Measurements from ENCODE around the gene AP1G1. TPM values are rescaled to one million over a fixed set of nuclear protein-coding genes. Genes with fewer than 3 reads are reported as not detected.

AP1G1 gene
- total RNA-seq, 4 donors from 2014 or later = 43.7 to 66.2 (median 57.1) TPM

DNA sequence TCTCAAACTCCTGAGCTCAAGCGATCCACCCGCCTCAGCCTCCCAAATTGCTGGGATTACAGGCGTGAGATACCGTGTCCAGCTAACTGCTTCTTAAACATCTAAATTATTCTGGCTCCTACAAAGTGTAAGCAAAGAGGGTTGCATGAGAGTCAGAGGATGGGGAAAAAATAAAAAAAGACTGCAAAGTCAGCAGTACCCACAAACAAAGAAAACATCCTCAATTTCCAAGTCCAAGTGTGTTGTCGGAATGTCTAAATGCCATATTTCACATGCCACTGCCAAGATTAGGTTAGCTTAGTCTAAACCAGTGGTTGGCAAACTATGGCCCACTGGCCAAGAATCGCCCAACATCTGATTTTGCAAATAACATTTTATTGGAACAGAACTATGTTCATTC, 71.1 kb downstream of the AP1G1 start:
- Histone ChIP-seq H3K9me3 (no peaks in the 10 kb centered on the region), H3K4me1 (no peaks in the 10 kb centered on the region), H3K4me3 (no peak overlapping the region), H3K27ac (no peak overlapping the region), H3K36me3 (peaks cover 5 to 95% of the 10 kb centered on the region in 2 donors), H3K27me3 (no peaks in the 10 kb centered on the region)
- TF ChIP-seq EP300 (IDR thresholded peaks at IDR 0.05) (no peak), CTCF (IDR thresholded peaks at IDR 0.05) (no peak), POLR2A (IDR thresholded peaks at IDR 0.05) (no peak), POLR2AphosphoS5 (IDR thresholded peaks at IDR 0.05) (no peak)
- no peak for ATAC-seq
- 92 to 97% methylated on average over 5 of the region's 6 CpGs for whole genome bisulfite sequencing, 2 donors (ENCODE audit: low coverage in 1 of 2)

DNA sequence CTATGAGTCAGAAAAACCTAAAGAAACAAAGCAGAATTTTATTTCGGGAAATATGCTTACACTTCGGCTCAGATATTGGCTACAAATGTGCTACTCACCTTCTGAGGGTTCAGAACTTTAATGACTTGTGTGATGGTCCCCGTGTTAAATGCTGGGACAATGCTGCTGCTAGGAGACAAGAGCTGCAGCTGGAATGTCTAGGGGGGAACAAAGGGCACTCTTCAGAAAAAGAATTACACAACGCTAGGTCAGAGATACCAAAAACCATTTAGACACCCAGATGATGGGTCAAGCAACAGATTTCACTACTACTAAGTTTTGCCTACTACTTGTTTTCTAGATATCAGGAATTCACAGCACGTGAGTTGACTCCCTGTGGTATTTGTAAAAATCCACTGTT, 74.1 kb downstream of the AP1G1 start:
- no peak for TF ChIP-seq POLR2A (IDR thresholded peaks at IDR 0.05)
- no peak overlapping the region for H3K27ac ChIP-seq
- ATAC-seq = no peak
- H3K9me3 ChIP-seq = no peaks in the 10 kb centered on the region
- 82 to 90% methylated on average over 3 to 5 of the region's 5 CpGs for WGBS, 2 donors (ENCODE audit: low coverage in 1 of 2)
- H3K27me3 ChIP-seq = no peaks in the 10 kb centered on the region
- peaks cover 7 to 95% of the 10 kb centered on the region in 2 donors for H3K36me3 ChIP-seq
- H3K4me3 ChIP-seq = no peak overlapping the region
- no peaks in the 10 kb centered on the region for H3K4me1 ChIP-seq

GRCh38 chr16:71732587-71732986, 76.0 kb downstream of the AP1G1 start:
- Histone ChIP-seq H3K27me3 (no peaks in the 10 kb centered on the region), H3K27ac (no peak overlapping the region), H3K36me3 (peaks cover 3 to 81% of the 10 kb centered on the region in 2 donors), H3K4me3 (no peak overlapping the region), H3K9me3 (no peaks in the 10 kb centered on the region), H3K4me1 (no peaks in the 10 kb centered on the region)
- no peak for ATAC-seq
- WGBS, 2 donors (ENCODE audit: low coverage in 1 of 2) = 58 to 82% methylated on average over 2 to 3 of the region's 3 CpGs
- no peak for TF ChIP-seq CTCF (IDR thresholded peaks at IDR 0.05)
- no peak for TF ChIP-seq POLR2A (IDR thresholded peaks at IDR 0.05)
- TF ChIP-seq EP300 (IDR thresholded peaks at IDR 0.05) = no peak
- no peak for TF ChIP-seq POLR2AphosphoS5 (IDR thresholded peaks at IDR 0.05)

- Histone ChIP-seq H3K4me3 (no peak overlapping the region), H3K9me3 (no peaks in the 10 kb centered on the region), H3K27me3 (no peaks in the 10 kb centered on the region), H3K36me3 (peaks cover 3 to 32% of the 10 kb centered on the region in 2 donors), H3K4me1 (peaks cover 0 to 35% (median 17%) of the 10 kb centered on the region in 3 donors), H3K27ac (peak overlapping the region in 1 of 4 donors; percentile 98)
- no peak for TF ChIP-seq POLR2AphosphoS5 (IDR thresholded peaks at IDR 0.05)
- no peak for TF ChIP-seq POLR2A (IDR thresholded peaks at IDR 0.05)
- TF ChIP-seq EP300 (IDR thresholded peaks at IDR 0.05) = no peak
- TF ChIP-seq CTCF (IDR thresholded peaks at IDR 0.05) = no peak
- ATAC-seq = no peak
- whole genome bisulfite sequencing, 2 donors (ENCODE audit: low coverage in 1 of 2) = 75 to 90% methylated on average over 6 to 8 of the region's 8 CpGs
Measured at GRCh38 chr16:71727551-71728324, 80.9 kb downstream of the AP1G1 start.

DNA sequence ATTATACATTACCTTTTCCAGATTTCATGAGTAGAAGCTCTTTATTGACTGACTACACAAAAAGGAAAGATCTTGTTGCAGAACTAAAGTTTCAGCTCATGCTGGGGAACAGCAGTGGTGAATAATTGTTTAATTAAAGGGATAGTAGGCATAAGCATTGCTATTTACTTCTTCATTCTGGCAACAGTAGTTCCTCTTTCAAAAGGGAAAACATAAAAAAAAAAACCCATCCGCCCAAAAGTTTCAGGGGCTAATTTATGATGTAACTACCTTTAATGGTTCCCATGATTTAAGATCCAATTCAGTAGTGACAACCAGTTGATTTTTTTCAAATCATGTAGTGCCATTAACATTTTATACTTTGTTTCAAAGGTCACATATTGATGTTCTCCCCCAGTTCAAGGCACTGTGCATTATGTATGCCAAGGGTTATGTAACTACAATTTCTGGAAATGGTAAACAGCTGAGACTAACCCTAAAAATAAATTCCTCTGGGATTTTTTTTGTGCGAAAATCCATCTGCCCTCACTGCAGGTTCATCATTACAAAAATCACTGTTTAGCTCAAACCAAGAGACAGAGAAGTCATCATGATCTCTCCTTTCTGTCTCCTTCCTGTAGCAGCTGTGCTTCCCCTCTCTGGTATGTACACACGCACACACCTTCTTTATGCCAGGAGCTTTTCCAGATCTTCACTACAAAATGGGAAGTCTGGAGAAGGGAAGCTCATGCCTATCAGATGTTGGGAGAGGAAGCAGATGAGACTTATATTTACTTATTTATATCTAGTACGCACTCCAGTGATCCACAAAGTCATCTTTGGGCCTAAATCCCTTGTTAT, 81.9 kb downstream of the AP1G1 start:
- no peak for ATAC-seq
- no peaks in the 10 kb centered on the region for H3K27me3 ChIP-seq
- no peak overlapping the region for H3K4me3 ChIP-seq
- H3K9me3 ChIP-seq = no peaks in the 10 kb centered on the region
- H3K27ac ChIP-seq = peak overlapping the region in 3 of 4 donors; percentile 48 to 98 (median 55)
- H3K36me3 ChIP-seq = peaks cover 0 to 22% of the 10 kb centered on the region in 2 donors
- 47 to 61% methylated on average over 4 of the region's 4 CpGs for WGBS, 2 donors (ENCODE audit: low coverage in 1 of 2)
- TF ChIP-seq POLR2A (IDR thresholded peaks at IDR 0.05) (no peak), POLR2AphosphoS5 (IDR thresholded peaks at IDR 0.05) (no peak), CTCF (IDR thresholded peaks at IDR 0.05) (no peak), EP300 (IDR thresholded peaks at IDR 0.05) (no peak)
- peaks cover 0 to 46% (median 17%) of the 10 kb centered on the region in 3 donors for H3K4me1 ChIP-seq
